Neuronal stem cell (in vitro differentiated cells): ENCODE measurements around the gene ZDHHC11.

Source experiments
- DNase-seq: peaks from one replicate; pipeline ENCODE4 v3.0.0-alpha.2; 2013; ENCODE audit warnings: low spot score
- H2AFZ ChIP-seq: one replicate; pipeline ENCODE4 v1.6.1; 2013; ENCODE audit warnings: mild to moderate bottlenecking, low read length, inconsistent platforms
- H2AK5ac ChIP-seq: 2 replicates; pipeline ENCODE4 v1.6.1; 2013; ENCODE audit warnings: low read depth, mild to moderate bottlenecking, inconsistent platforms, low read length, moderate library complexity, mixed read lengths
- H2BK120ac ChIP-seq: 2 replicates; pipeline ENCODE4 v1.6.1; 2013; ENCODE audit warnings: low read depth, mild to moderate bottlenecking, inconsistent platforms, low read length, moderate library complexity, mixed read lengths
- H2BK12ac ChIP-seq: one replicate; pipeline ENCODE4 v1.6.1; 2013; ENCODE audit warnings: low read length, inconsistent platforms
- H2BK15ac ChIP-seq: 2 replicates; pipeline ENCODE4 v1.6.1; 2013; ENCODE audit warnings: mild to moderate bottlenecking, low read length, inconsistent platforms, mixed read lengths
- H2BK5ac ChIP-seq: one replicate; pipeline ENCODE4 v1.6.1; 2013; ENCODE audit warnings: inconsistent platforms, mild to moderate bottlenecking, low read length, moderate library complexity
- H3K14ac ChIP-seq: one replicate; pipeline ENCODE4 v1.6.1; 2013; ENCODE audit warnings: low read length, inconsistent platforms
- H3K18ac ChIP-seq: 2 replicates; pipeline ENCODE4 v1.6.1; 2013; ENCODE audit warnings: low read length, inconsistent platforms
- H3K23ac ChIP-seq: 2 replicates; pipeline ENCODE4 v1.6.1; 2013; ENCODE audit warnings: low read depth, mild to moderate bottlenecking, mixed read lengths, low read length, inconsistent platforms; ENCODE audit not compliant: poor library complexity
- H3K27ac ChIP-seq: replicated peaks from 3 replicates; pipeline ENCODE4 v1.5.1; 2013; ENCODE audit warnings: low read length, inconsistent platforms
- H3K27me3 ChIP-seq, 3 experiments: 2 replicates each; pipeline ENCODE4 v1.6.1; 2013; ENCODE audit warnings: low read length in 3 of 3, mild to moderate bottlenecking in 2 of 3, inconsistent platforms in 1 of 3, low read depth in 1 of 3, mixed read lengths in 1 of 3, moderate library complexity in 1 of 3; ENCODE audit not compliant: control insufficient read depth in 3 of 3, insufficient read depth in 3 of 3
- H3K36me3 ChIP-seq, 2 donors: replicated peaks in 1 of 2; 2 replicates each; pipeline ENCODE4 v1.6.1; 2013; ENCODE audit warnings: low read length in 2 of 2; ENCODE audit not compliant: control insufficient read depth in 2 of 2, insufficient read depth in 2 of 2
- H3K4ac ChIP-seq: 2 replicates; pipeline ENCODE4 v1.6.1; 2013; ENCODE audit warnings: inconsistent platforms, mild to moderate bottlenecking, low read length, moderate library complexity
- H3K4me1 ChIP-seq, 2 donors: 1 replicate in 1 of 2; 2 replicates in 1 of 2; pipeline ENCODE4 v1.6.1; 2013; ENCODE audit warnings: low read length in 2 of 2, low read depth in 1 of 2; ENCODE audit not compliant: control insufficient read depth in 2 of 2, insufficient read depth in 1 of 2
- H3K4me2 ChIP-seq: one replicate; pipeline ENCODE4 v1.6.1; 2013; ENCODE audit warnings: mild to moderate bottlenecking, low read length, inconsistent platforms; ENCODE audit not compliant: insufficient read depth, poor library complexity, severe bottlenecking
- H3K4me3 ChIP-seq, 2 donors: 2 replicates each; pipeline ENCODE4 v1.5.1; 2013; ENCODE audit warnings: low read length in 2 of 2, mild to moderate bottlenecking in 2 of 2, inconsistent platforms in 1 of 2, moderate library complexity in 1 of 2
- H3K79me1 ChIP-seq: one replicate; pipeline ENCODE4 v1.6.1; 2013; ENCODE audit warnings: low read depth, mild to moderate bottlenecking, inconsistent platforms, low read length, moderate library complexity
- H3K9ac ChIP-seq: one replicate; pipeline ENCODE4 v1.6.1; 2013; ENCODE audit warnings: mild to moderate bottlenecking, low read depth, low read length, inconsistent platforms; ENCODE audit not compliant: poor library complexity
- H3K9me3 ChIP-seq, 2 donors: replicated peaks in 1 of 2; 2 replicates each; pipeline versions ENCODE3 to v1.6.1; 2013; ENCODE audit warnings: low read length in 2 of 2, mild to moderate bottlenecking in 2 of 2, inconsistent platforms in 1 of 2, low read depth in 1 of 2, mixed read lengths in 1 of 2, moderate library complexity in 1 of 2; ENCODE audit not compliant: control insufficient read depth in 2 of 2, insufficient read depth in 1 of 2
- H4K8ac ChIP-seq: one replicate; pipeline ENCODE4 v1.6.1; 2013; ENCODE audit warnings: low read depth, mild to moderate bottlenecking, inconsistent platforms, low read length, moderate library complexity
- H4K91ac ChIP-seq: one replicate; pipeline ENCODE4 v1.6.1; 2013; ENCODE audit warnings: low read length, low read depth, mild to moderate bottlenecking, inconsistent platforms; ENCODE audit not compliant: poor library complexity
- WGBS, 2 donors: extraction: QIAGEN DNeasy Blood & Tissue Kit; methylation state at CpG; one replicate each; pipeline ENCODE4 v1.1.7; 2013; ENCODE audit warnings: missing lambda C conversion rate in 2 of 2, mixed read lengths in 1 of 2; ENCODE audit not compliant: insufficient read length in 2 of 2, insufficient replicate concordance in 1 of 2; ENCODE audit errors: extremely low coverage in 2 of 2; 5-methylcytosine and 5-hydroxymethylcytosine counted together

The ZDHHC11 gene

GRCh38 chr5:878125-878524, 27.3 kb upstream of the ZDHHC11 start:
- peak overlapping the region; percentile 64 for H4K91ac ChIP-seq
- no peak overlapping the region for H2BK12ac ChIP-seq
- H3K27ac ChIP-seq = no peak overlapping the region
- no peak overlapping the region for H2BK120ac ChIP-seq
- no peak overlapping the region for H2AFZ ChIP-seq
- H2BK15ac ChIP-seq = no peak overlapping the region
- no peak overlapping the region for H3K4me3 ChIP-seq
- H3K36me3 ChIP-seq = peaks cover 50 to 79% of the 10 kb centered on the region in 2 donors
- no peak overlapping the region for H2BK5ac ChIP-seq
- H3K4me1 ChIP-seq = peaks cover 0 to 4% of the 10 kb centered on the region in 2 donors
- H4K8ac ChIP-seq = no peak overlapping the region
- H3K27me3 ChIP-seq = no peaks in the 10 kb centered on the region
- no peak overlapping the region for H3K14ac ChIP-seq
- no peak overlapping the region for H3K23ac ChIP-seq
- no peak overlapping the region for H3K4me2 ChIP-seq
- H3K79me1 ChIP-seq = peaks cover 24% of the 10 kb centered on the region
- peak overlapping the region; percentile 12 for H3K9ac ChIP-seq
- H3K18ac ChIP-seq = no peak overlapping the region
- no peak for DNase-seq
- peaks cover 0 to 8% of the 10 kb centered on the region in 2 donors for H3K9me3 ChIP-seq
- no peak overlapping the region for H3K4ac ChIP-seq
- H2AK5ac ChIP-seq = no peak overlapping the region
- no CpG with 5 or more reads among the region's 15 CpGs for WGBS, 2 donors

GRCh38 chr5:876398-877365, 25.9 kb upstream of the ZDHHC11 start:
- Histone ChIP-seq H3K9ac (no peak overlapping the region), H2AK5ac (no peak overlapping the region), H4K8ac (no peak overlapping the region), H3K4me3 (no peak overlapping the region), H3K23ac (no peak overlapping the region), H3K79me1 (peaks cover 20% of the 10 kb centered on the region), H2AFZ (no peak overlapping the region), H2BK120ac (no peak overlapping the region), H3K14ac (no peak overlapping the region), H2BK15ac (no peak overlapping the region), H3K4me2 (no peak overlapping the region), H2BK12ac (no peak overlapping the region), H3K4ac (no peak overlapping the region), H3K36me3 (peaks cover 45 to 79% of the 10 kb centered on the region in 2 donors), H3K27ac (no peak overlapping the region), H4K91ac (no peak overlapping the region), H2BK5ac (no peak overlapping the region), H3K27me3 (no peaks in the 10 kb centered on the region), H3K18ac (no peak overlapping the region), H3K9me3 (peaks cover 0 to 3% of the 10 kb centered on the region in 2 donors), H3K4me1 (peaks cover 0 to 4% of the 10 kb centered on the region in 2 donors)
- no peak for DNase-seq
- WGBS, 2 donors = no CpG with 5 or more reads among the region's 28 CpGs

- Histone ChIP-seq H3K4me2 (no peak overlapping the region), H2BK120ac (no peak overlapping the region), H2AFZ (no peak overlapping the region), H2AK5ac (no peak overlapping the region), H3K4ac (no peak overlapping the region), H4K91ac (no peak overlapping the region), H3K36me3 (peaks cover 45 to 79% of the 10 kb centered on the region in 2 donors), H3K18ac (no peak overlapping the region), H2BK12ac (no peak overlapping the region), H3K14ac (no peak overlapping the region), H3K27ac (no peak overlapping the region), H3K9ac (peak overlapping the region; percentile 30), H3K23ac (no peak overlapping the region), H2BK15ac (no peak overlapping the region), H2BK5ac (peak overlapping the region; percentile 39), H3K79me1 (peaks cover 18% of the 10 kb centered on the region), H3K4me3 (no peak overlapping the region), H3K4me1 (peaks cover 0 to 4% of the 10 kb centered on the region in 2 donors), H4K8ac (no peak overlapping the region), H3K27me3 (no peaks in the 10 kb centered on the region), H3K9me3 (peaks cover 0 to 3% of the 10 kb centered on the region in 2 donors)
- DNase-seq = no peak
- WGBS, 2 donors = no CpG with 5 or more reads among the region's 24 CpGs
These were observed 25.1 kb upstream of the ZDHHC11 start for GRCh38 chr5:875931-876330.

- no peak overlapping the region for H2AK5ac ChIP-seq
- no peak for DNase-seq
- no peak overlapping the region for H3K27ac ChIP-seq
- H2BK120ac ChIP-seq = no peak overlapping the region
- H4K8ac ChIP-seq = no peak overlapping the region
- no peaks in the 10 kb centered on the region for H3K27me3 ChIP-seq
- peaks cover 15% of the 10 kb centered on the region for H3K79me1 ChIP-seq
- no peak overlapping the region for H2BK15ac ChIP-seq
- no peak overlapping the region for H3K4me2 ChIP-seq
- H4K91ac ChIP-seq = no peak overlapping the region
- H2BK12ac ChIP-seq = no peak overlapping the region
- H3K9ac ChIP-seq = no peak overlapping the region
- H3K18ac ChIP-seq = no peak overlapping the region
- H2AFZ ChIP-seq = no peak overlapping the region
- peaks cover 0 to 4% of the 10 kb centered on the region in 2 donors for H3K4me1 ChIP-seq
- H3K4me3 ChIP-seq = no peak overlapping the region
- peaks cover 63 to 99% of the 10 kb centered on the region in 2 donors for H3K36me3 ChIP-seq
- H3K9me3 ChIP-seq = peaks cover 0 to 3% of the 10 kb centered on the region in 2 donors
- H3K4ac ChIP-seq = no peak overlapping the region
- no CpG with 5 or more reads among the region's 8 CpGs for WGBS, 2 donors
- H3K14ac ChIP-seq = no peak overlapping the region
- H2BK5ac ChIP-seq = no peak overlapping the region
- no peak overlapping the region for H3K23ac ChIP-seq
These were observed 22.5 kb upstream of the ZDHHC11 start for GRCh38 chr5:873328-873727.
